Liver (tissue), 9 donors: ENCODE data around the gene EVI5. TPM values are rescaled to one million over a fixed set of nuclear protein-coding genes. Genes with fewer than 3 reads are reported as not detected.
A peak's percentile ranks its signal among the peaks of the same experiment; 100 is the strongest.

Experiments
- DNase-seq: peaks from one replicate; pipeline ENCODE4 v3.0.0-alpha.2; 2017; ENCODE audit warnings: low spot score
- H3K27ac ChIP-seq, 2 donors: one replicate each; pipeline ENCODE4 v1.7.0; 2013; ENCODE audit warnings: inconsistent platforms in 2 of 2, low read length in 2 of 2, control low read depth in 1 of 2, low read depth in 1 of 2, mild to moderate bottlenecking in 1 of 2
- H3K27me3 ChIP-seq, 4 donors: one replicate each; pipeline versions ENCODE4 v1.6.1 to v1.7.0; 2013; ENCODE audit warnings: low read length in 3 of 4, inconsistent platforms in 1 of 4, mild to moderate bottlenecking in 1 of 4, moderate library complexity in 1 of 4; ENCODE audit not compliant: control insufficient read depth in 4 of 4, insufficient read depth in 4 of 4
- H3K36me3 ChIP-seq, 4 donors: one replicate each; pipeline versions ENCODE4 v1.6.1 to v1.7.0; 2013; ENCODE audit warnings: low read length in 3 of 4, mild to moderate bottlenecking in 3 of 4, low read depth in 1 of 4, moderate library complexity in 1 of 4; ENCODE audit not compliant: control insufficient read depth in 4 of 4, insufficient read depth in 3 of 4
- H3K4me1 ChIP-seq, 4 donors: one replicate each; pipeline versions ENCODE4 v1.6.1 to v1.7.0; 2013; ENCODE audit warnings: low read length in 3 of 4, mild to moderate bottlenecking in 3 of 4, moderate library complexity in 1 of 4; ENCODE audit not compliant: control insufficient read depth in 4 of 4, insufficient read depth in 4 of 4
- H3K4me3 ChIP-seq, 3 donors: one replicate each; pipeline versions ENCODE4 v1.6.1 to v1.7.0; 2013; ENCODE audit warnings: low read length in 3 of 3, control low read depth in 1 of 3, low read depth in 1 of 3, mild to moderate bottlenecking in 1 of 3
- H3K9ac ChIP-seq, 2 donors: one replicate each; pipeline ENCODE4 v1.7.0; 2013; ENCODE audit warnings: low read length in 2 of 2, mild to moderate bottlenecking in 2 of 2, moderate library complexity in 2 of 2, control low read depth in 1 of 2, low read depth in 1 of 2
- H3K9me3 ChIP-seq, 4 donors: one replicate each; pipeline versions ENCODE4 v1.6.1 to v1.7.0; 2013; ENCODE audit warnings: low read length in 3 of 4; ENCODE audit not compliant: control insufficient read depth in 4 of 4
- ATF3 ChIP-seq: IDR thresholded peaks from 2 replicates; pipeline ENCODE4 v1.6.1; 2016; ENCODE audit warnings: antibody characterized with exemption
- CTCF ChIP-seq: fragments of 150-350 bp; IDR thresholded peaks from 2 replicates; pipeline ENCODE4 v1.5.1; 2017; ENCODE audit warnings: improper control_type of control experiment, low read depth, low read length; ENCODE audit not compliant: missing input control
- EGR1 ChIP-seq, 2 donors: IDR thresholded peaks; 2 replicates each; pipeline ENCODE4 v1.6.1; 2016 to 2018; ENCODE audit warnings: antibody characterized with exemption in 2 of 2, low read depth in 2 of 2
- FOXA2 ChIP-seq: IDR thresholded peaks from 2 replicates; pipeline ENCODE4 v1.6.1; 2016; ENCODE audit warnings: antibody characterized with exemption
- HNF4A ChIP-seq, 2 donors: conservative IDR thresholded peaks; 2 replicates each; pipeline ENCODE4 v1.6.1; 2016; ENCODE audit warnings: antibody characterized with exemption in 2 of 2, mild to moderate bottlenecking in 2 of 2
- HNF4G ChIP-seq: IDR thresholded peaks from 2 replicates; pipeline ENCODE4 v1.6.1; 2016; ENCODE audit warnings: antibody characterized with exemption
- JUND ChIP-seq, 2 donors: IDR thresholded peaks; 2 replicates each; pipeline ENCODE4 v1.6.1; 2016; ENCODE audit warnings: antibody characterized with exemption in 2 of 2
- MAX ChIP-seq: IDR thresholded peaks from 2 replicates; pipeline ENCODE4 v1.6.1; 2016; ENCODE audit warnings: antibody characterized with exemption
- NR2F2 ChIP-seq: IDR thresholded peaks from 2 replicates; pipeline ENCODE4 v1.6.1; 2016; ENCODE audit warnings: antibody characterized with exemption
- RAD21 ChIP-seq, 2 donors: IDR thresholded peaks; 2 replicates each; pipeline ENCODE4 v1.6.1; 2016; ENCODE audit warnings: antibody characterized with exemption in 2 of 2, mild to moderate bottlenecking in 2 of 2
- RXRA ChIP-seq, 2 donors: IDR thresholded peaks; 2 replicates each; pipeline ENCODE4 v1.6.1; 2017 to 2018; ENCODE audit warnings: antibody characterized with exemption in 2 of 2, mild to moderate bottlenecking in 1 of 2
- SP1 ChIP-seq: IDR thresholded peaks from 2 replicates; pipeline ENCODE4 v1.6.1; 2018; ENCODE audit warnings: antibody characterized with exemption, mild to moderate bottlenecking
- TAF1 ChIP-seq: conservative IDR thresholded peaks from 2 replicates; pipeline ENCODE4 v1.6.1; 2016; ENCODE audit warnings: antibody characterized with exemption, mild to moderate bottlenecking
- YY1 ChIP-seq: IDR thresholded peaks from 2 replicates; pipeline ENCODE4 v1.6.1; 2016; ENCODE audit warnings: antibody characterized with exemption, mild to moderate bottlenecking
- ZBTB33 ChIP-seq: IDR thresholded peaks from 2 replicates; pipeline ENCODE4 v1.6.1; 2016; ENCODE audit warnings: antibody characterized with exemption
- WGBS: extraction: QIAGEN DNeasy Blood & Tissue Kit; methylation state at CpG from one replicate; pipeline ENCODE4 v1.1.7; 2013; 5-methylcytosine and 5-hydroxymethylcytosine counted together
- polyA plus RNA-seq, 2 donors: library from polyadenylated mRNA; stranded (reverse) in 1 of 2; unstranded in 1 of 2; fragments of 200-250 nt in 1 of 2; fragments of >200 nt in 1 of 2; fragmentation: Nextera tagmentation in 1 of 2; extraction: Ambion mirVana in 1 of 2; gene quantifications; one replicate each; pipeline versions ENCODE4 v1.2.1 to v1.2.3, GENCODE V29; 2013 to 2015
- total RNA-seq, 2 donors: library from RNA; depleted of rRNA; stranded (reverse); fragments of >200 nt; gene quantifications; one replicate each; pipeline ENCODE4 v1.2.3, GENCODE V29; 2014
- donor health status: healthy.
- donor health status: healthy.
- donor health status: healthy.
- donor health status: healthy.
- donor health status: healthy.

Gene EVI5
- total and polyA plus RNA-seq, 4 donors = 4.0 to 35.9 (median 19.1) TPM

- Histone ChIP-seq H3K27ac (no peak overlapping the region), H3K9me3 (no peaks in the 10 kb centered on the region), H3K4me1 (peaks cover 14 to 29% (median 29%) of the 10 kb centered on the region in 4 donors), H3K27me3 (no peaks in the 10 kb centered on the region), H3K36me3 (no peaks in the 10 kb centered on the region), H3K4me3 (no peak overlapping the region), H3K9ac (no peak overlapping the region)
- TF ChIP-seq JUND (IDR thresholded peaks at IDR 0.05) = no peak
- TF ChIP-seq FOXA2 = no peak
- TF ChIP-seq TAF1 = no peak
- DNase-seq = no peak
- WGBS = 79% methylated on average over 3 of the region's 3 CpGs
Measured at GRCh38 chr1:92488832-92489231, 296.1 kb downstream of the EVI5 start.

- no peaks in the 10 kb centered on the region for H3K27me3 ChIP-seq
Measured at GRCh38 chr1:92488416-92488815, 296.5 kb downstream of the EVI5 start.

GRCh38 chr1:92487078-92487605 lies 297.8 kb downstream of the EVI5 start:
- Histone ChIP-seq H3K4me1 (peaks cover 21 to 46% (median 45%) of the 10 kb centered on the region in 4 donors), H3K4me3 (peak overlapping the region in 2 of 3 donors; percentile 45 to 71), H3K9ac (no peak overlapping the region), H3K9me3 (no peaks in the 10 kb centered on the region), H3K27ac (no peak overlapping the region), H3K36me3 (no peaks in the 10 kb centered on the region), H3K27me3 (peaks cover 0 to 5% (median 2%) of the 10 kb centered on the region in 4 donors)
- DNase-seq = no peak
- 63% methylated on average over 7 of the region's 7 CpGs for WGBS
- no peak for TF ChIP-seq TAF1
- no peak for TF ChIP-seq RXRA (IDR thresholded peaks at IDR 0.05)
- no peak for TF ChIP-seq HNF4A (conservative IDR thresholded peaks at IDR 0.05)

More at GRCh38 chr1:92488416-92488815, 296.5 kb downstream of the EVI5 start:
- no peak overlapping the region for H3K4me3 ChIP-seq
- no peak for DNase-seq
- peaks cover 17 to 33% (median 33%) of the 10 kb centered on the region in 4 donors for H3K4me1 ChIP-seq
- H3K36me3 ChIP-seq = no peaks in the 10 kb centered on the region
- WGBS = 66% methylated on average over 3 of the region's 3 CpGs
- no peak overlapping the region for H3K9ac ChIP-seq
- TF ChIP-seq RAD21 (IDR thresholded peaks at IDR 0.05) (no peak), ZBTB33 (no peak), ATF3 (no peak), HNF4A (conservative IDR thresholded peaks at IDR 0.05) (no peak), HNF4G (no peak), YY1 (no peak), JUND (IDR thresholded peaks at IDR 0.05) (no peak), FOXA2 (no peak)
- H3K9me3 ChIP-seq = no peaks in the 10 kb centered on the region
- H3K27ac ChIP-seq = no peak overlapping the region

- DNase-seq = no peak
- Histone ChIP-seq H3K36me3 (no peaks in the 10 kb centered on the region), H3K9ac (no peak within 1 kb of the TSS), H3K4me1 (peaks cover 21 to 53% (median 47%) of the 10 kb centered on the region in 4 donors), H3K4me3 (peak within 1 kb of the TSS; percentile 11 to 71 (median 63)), H3K27me3 (peaks cover 0 to 9% (median 2%) of the 10 kb centered on the region in 4 donors), H3K27ac (no peak within 1 kb of the TSS), H3K9me3 (no peaks in the 10 kb centered on the region)
- 3% methylated on average over 77 of the region's 77 CpGs for WGBS
- TF ChIP-seq MAX (no peak), EGR1 (IDR thresholded peaks at IDR 0.05; ENCODE audit: low read depth in 2 of 2) (no peak), CTCF (no peak), SP1 (no peak), ATF3 (no peak), NR2F2 (no peak), ZBTB33 (no peak), HNF4G (no peak), HNF4A (conservative IDR thresholded peaks at IDR 0.05) (no peak)
Measured at GRCh38 chr1:92486251-92487077, 298.4 kb downstream of the EVI5 start, which contains the start of gene GFI1. Gene GFI1, minus strand, starts transcription at chr1:92486925. Its CDS starts 3,438 bp downstream, at chr1:92483487.
